HG03139 (cell line): Measurements from ENCODE around the gene IL1RAPL2.
"Not testable (repeated sequence)": the region's sequence is repeated elsewhere in the genome, so short reads cannot be mapped to it uniquely, and the experiment has no call there.

Source experiments
- ATAC-seq: cut with Tn5 transposase; IDR thresholded peaks from one replicate; pipeline ENCODE4 v1.9.1; 2021; ENCODE audit not compliant: unreplicated experiment

IL1RAPL2 gene

DNA sequence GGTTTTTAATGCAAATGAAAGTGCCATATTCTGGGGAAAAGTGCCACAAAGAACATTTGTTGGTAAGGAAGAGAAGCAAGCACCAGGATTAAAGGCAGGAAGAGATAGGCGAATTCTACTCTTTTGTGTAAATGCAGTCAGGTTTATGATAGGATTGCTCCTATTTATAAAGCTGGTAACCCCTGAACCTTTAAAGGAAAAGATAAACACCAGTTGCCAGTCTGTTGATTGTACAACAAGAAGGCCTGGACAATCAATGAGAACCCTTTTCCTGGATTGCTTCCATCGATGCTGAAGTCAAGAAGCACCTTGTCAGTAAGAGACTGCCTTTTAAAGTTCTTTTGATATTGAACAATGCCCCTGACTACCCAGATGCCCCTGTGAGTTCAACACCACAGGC, 1098.2 kb downstream of the IL1RAPL2 start:
- no peak for ATAC-seq

DNA sequence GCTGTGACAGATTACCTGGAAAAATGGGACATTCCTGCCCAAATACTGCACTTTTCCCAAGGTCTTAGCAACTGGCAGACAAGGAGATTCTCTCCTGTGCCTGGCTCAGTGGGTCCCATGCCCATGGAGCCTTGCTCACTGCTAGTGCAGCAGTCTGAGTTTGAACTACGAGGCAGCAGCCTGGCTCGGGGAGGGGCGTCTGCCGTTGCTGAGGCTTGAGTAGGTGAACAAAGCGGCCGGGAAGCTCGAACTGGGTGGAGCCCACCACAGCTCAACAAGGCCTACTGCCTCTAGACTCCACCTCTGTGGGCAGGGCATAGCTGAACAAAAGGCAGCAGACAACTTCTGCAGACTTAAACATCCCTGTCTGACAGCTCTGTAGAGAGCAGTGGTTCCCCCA, 1118.3 kb downstream of the IL1RAPL2 start:
- not testable (repeated sequence) for ATAC-seq

- ATAC-seq: no peak
Measured at GRCh38 chrX:105694839-105695238, 1128.8 kb downstream of the IL1RAPL2 start.

DNA sequence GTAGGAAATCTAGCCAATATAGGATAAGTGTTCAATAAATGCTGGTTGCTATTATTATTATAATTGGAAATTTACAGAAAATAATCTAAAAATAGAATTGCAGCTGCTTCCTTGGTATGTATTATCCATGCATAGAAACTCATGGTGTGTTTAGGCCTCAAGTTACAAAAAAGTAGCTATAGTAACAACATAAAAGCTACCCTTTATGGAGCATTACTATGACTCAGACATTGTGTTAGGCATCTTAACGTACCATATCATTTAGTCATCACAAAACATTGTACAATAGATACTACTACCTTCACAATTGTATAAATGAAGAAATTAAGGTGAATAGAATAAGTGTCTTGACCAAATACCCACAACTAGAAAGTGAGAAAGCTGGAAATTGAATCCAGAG, 1129.5 kb downstream of the IL1RAPL2 start:
- ATAC-seq: no peak

- no peak for ATAC-seq
Measured at GRCh38 chrX:105696870-105697269, 1130.9 kb downstream of the IL1RAPL2 start.

- ATAC-seq: no peak
Measured at GRCh38 chrX:105697984-105698781, 1132.2 kb downstream of the IL1RAPL2 start.

DNA sequence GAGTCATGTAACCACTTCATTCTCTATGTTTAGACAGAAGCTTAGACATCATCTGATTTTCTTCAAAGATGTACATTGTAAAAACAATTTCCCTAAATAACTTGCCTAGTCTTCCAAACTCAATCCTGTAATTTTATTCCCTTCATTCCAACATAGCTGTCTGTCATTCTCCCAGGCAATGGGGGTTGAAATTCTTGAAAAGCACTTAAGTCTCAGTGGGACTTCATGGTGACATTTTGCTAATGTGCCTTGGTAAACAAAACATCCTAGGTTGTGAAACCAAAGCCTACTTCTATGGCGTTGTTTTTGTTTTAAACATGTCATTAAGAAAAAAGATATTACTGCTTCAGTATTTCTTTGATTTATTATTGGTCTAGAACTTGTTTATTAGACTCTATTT, 1134.3 kb downstream of the IL1RAPL2 start:
- ATAC-seq: no peak

GRCh38 chrX:105701310-105702052, 1135.5 kb downstream of the IL1RAPL2 start:
- ATAC-seq: no peak

- ATAC-seq: no peak
Measured at GRCh38 chrX:105703876-105704275, 1137.9 kb downstream of the IL1RAPL2 start.

- no peak for ATAC-seq
Measured at GRCh38 chrX:105706041-105706440, 1140.0 kb downstream of the IL1RAPL2 start.

- no peak for ATAC-seq
Measured at GRCh38 chrX:105711805-105712204, 1145.8 kb downstream of the IL1RAPL2 start.

GRCh38 chrX:105715746-105716145, 1149.7 kb downstream of the IL1RAPL2 start:
- ATAC-seq: no peak

- ATAC-seq: no peak
Measured at GRCh38 chrX:105723966-105724735, 1158.2 kb downstream of the IL1RAPL2 start.

DNA sequence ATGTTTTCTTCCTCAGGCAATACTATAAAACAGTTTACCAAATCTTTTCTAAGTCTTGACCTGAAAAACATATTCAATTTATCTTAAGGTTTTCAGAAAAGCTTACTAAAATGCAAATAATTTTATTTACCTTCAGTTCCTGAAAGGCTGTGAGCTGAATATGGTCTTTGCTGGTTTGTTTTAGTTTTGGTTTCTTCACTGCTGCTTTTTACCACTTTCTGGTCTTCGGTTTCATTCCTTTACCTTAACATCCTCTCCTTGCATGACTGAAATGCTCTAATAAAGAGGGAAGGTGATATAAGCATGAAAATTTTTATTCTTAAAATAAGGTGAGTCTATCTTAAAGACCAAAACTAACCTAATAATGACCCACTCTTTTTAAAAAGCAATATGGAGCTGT, 1159.2 kb downstream of the IL1RAPL2 start:
- ATAC-seq: no peak

GRCh38 chrX:105738162-105738561, 1172.2 kb downstream of the IL1RAPL2 start:
- no peak for ATAC-seq

DNA sequence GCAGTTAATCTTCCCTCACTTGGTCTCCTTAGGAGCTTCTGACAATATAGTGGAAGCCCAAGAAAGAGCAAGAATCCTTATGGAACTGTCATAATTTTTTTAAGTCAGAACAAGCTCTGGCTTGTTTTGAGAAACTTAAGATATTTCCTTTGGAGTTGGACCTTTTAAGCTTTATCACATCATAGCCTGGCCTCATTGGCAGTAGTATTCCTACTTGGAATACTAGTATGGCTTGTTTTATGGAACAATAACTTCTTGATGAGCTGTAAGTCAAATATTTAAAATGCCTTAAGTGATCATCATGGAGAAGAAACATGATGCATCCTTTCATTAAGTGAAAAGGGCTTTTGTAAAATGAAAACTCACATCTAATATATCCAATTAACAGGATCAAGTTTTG, 1178.3 kb downstream of the IL1RAPL2 start:
- no peak for ATAC-seq

GRCh38 chrX:105744946-105745345, 1178.9 kb downstream of the IL1RAPL2 start:
- no peak for ATAC-seq

GRCh38 chrX:105745863-105746262, 1179.9 kb downstream of the IL1RAPL2 start:
- no peak for ATAC-seq

GRCh38 chrX:105752338-105752956, 1186.4 kb downstream of the IL1RAPL2 start:
- ATAC-seq: no peak

- ATAC-seq: no peak
Measured at GRCh38 chrX:105753411-105753810, 1187.4 kb downstream of the IL1RAPL2 start.

GRCh38 chrX:105754286-105754964, 1188.4 kb downstream of the IL1RAPL2 start:
- ATAC-seq: no peak
